ENCODE measurements around the gene SHF.

SHF gene

GRCh38 chr15:45144775-45145174, 43.0 kb downstream of the SHF start:
- Histone ChIP-seq H3K9me3 (ENCODE audit: control insufficient read depth, insufficient read depth, low read depth, low read length) (no peaks in the 10 kb centered on the region), H3K27ac (ENCODE audit: extremely low read depth, low read depth, low read length) (no peak overlapping the region), H3K4me3 (ENCODE audit: low read depth, low read length) (no peak overlapping the region), H3K4me1 (ENCODE audit: control insufficient read depth, insufficient read depth, low read length) (no peaks in the 10 kb centered on the region; the same call in 1 of the 2 replicates), H3K36me3 (ENCODE audit: control insufficient read depth in 2 of 2, insufficient read depth in 1 of 2, low read length in 2 of 2) (no peaks in the 10 kb centered on the region)
- CTCF ChIA-PET = interaction anchor here (0.8 to 1.0 kb wide), 2 partner anchors 18 to 27 kb away, joined by 3 read pairs; no protein-coding TSS in a partner anchor
- TF ChIP-seq ZNF341 (tag by site-specific recombination; IDR thresholded peaks at IDR 0.05; ENCODE audit: low read depth) (no peak), SCRT2 (tag by site-specific recombination; IDR thresholded peaks at IDR 0.05) (no peak), ZNF138 (tag by site-specific recombination; IDR thresholded peaks at IDR 0.05; ENCODE audit: borderline replicate concordance) (no peak), ZFP37 (tag by site-specific recombination; IDR thresholded peaks at IDR 0.05) (no peak), ZNF585B (tag by site-specific recombination; IDR thresholded peaks at IDR 0.05) (no peak), ZNF664 (tag by site-specific recombination; IDR thresholded peaks at IDR 0.05) (no peak), REPIN1 (tag by site-specific recombination; IDR thresholded peaks at IDR 0.05; ENCODE audit: low read depth) (no peak), ZBTB49 (tag by site-specific recombination; IDR thresholded peaks at IDR 0.05; ENCODE audit: low read depth) (no peak), BCL6B (tag by site-specific recombination; IDR thresholded peaks at IDR 0.05) (no peak), ZNF768 (tag by site-specific recombination; IDR thresholded peaks at IDR 0.05) (no peak), ZNF624 (tag by site-specific recombination; IDR thresholded peaks at IDR 0.05) (no peak), ZFHX2 (tag by site-specific recombination; conservative IDR thresholded peaks at IDR 0.05) (no peak), ZNF302 (tag by site-specific recombination; IDR thresholded peaks at IDR 0.05; ENCODE audit: low read depth) (no peak)
- TF ChIP-seq, protein P1, sequence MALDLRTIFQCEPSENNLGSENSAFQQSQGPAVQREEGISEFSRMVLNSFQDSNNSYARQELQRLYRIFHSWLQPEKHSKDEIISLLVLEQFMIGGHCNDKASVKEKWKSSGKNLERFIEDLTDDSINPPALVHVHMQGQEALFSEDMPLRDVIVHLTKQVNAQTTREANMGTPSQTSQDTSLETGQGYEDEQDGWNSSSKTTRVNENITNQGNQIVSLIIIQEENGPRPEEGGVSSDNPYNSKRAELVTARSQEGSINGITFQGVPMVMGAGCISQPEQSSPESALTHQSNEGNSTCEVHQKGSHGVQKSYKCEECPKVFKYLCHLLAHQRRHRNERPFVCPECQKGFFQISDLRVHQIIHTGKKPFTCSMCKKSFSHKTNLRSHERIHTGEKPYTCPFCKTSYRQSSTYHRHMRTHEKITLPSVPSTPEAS (tag by site-specific recombination; IDR thresholded peaks at IDR 0.05) = no peak
- TF ChIP-seq, protein P2, sequence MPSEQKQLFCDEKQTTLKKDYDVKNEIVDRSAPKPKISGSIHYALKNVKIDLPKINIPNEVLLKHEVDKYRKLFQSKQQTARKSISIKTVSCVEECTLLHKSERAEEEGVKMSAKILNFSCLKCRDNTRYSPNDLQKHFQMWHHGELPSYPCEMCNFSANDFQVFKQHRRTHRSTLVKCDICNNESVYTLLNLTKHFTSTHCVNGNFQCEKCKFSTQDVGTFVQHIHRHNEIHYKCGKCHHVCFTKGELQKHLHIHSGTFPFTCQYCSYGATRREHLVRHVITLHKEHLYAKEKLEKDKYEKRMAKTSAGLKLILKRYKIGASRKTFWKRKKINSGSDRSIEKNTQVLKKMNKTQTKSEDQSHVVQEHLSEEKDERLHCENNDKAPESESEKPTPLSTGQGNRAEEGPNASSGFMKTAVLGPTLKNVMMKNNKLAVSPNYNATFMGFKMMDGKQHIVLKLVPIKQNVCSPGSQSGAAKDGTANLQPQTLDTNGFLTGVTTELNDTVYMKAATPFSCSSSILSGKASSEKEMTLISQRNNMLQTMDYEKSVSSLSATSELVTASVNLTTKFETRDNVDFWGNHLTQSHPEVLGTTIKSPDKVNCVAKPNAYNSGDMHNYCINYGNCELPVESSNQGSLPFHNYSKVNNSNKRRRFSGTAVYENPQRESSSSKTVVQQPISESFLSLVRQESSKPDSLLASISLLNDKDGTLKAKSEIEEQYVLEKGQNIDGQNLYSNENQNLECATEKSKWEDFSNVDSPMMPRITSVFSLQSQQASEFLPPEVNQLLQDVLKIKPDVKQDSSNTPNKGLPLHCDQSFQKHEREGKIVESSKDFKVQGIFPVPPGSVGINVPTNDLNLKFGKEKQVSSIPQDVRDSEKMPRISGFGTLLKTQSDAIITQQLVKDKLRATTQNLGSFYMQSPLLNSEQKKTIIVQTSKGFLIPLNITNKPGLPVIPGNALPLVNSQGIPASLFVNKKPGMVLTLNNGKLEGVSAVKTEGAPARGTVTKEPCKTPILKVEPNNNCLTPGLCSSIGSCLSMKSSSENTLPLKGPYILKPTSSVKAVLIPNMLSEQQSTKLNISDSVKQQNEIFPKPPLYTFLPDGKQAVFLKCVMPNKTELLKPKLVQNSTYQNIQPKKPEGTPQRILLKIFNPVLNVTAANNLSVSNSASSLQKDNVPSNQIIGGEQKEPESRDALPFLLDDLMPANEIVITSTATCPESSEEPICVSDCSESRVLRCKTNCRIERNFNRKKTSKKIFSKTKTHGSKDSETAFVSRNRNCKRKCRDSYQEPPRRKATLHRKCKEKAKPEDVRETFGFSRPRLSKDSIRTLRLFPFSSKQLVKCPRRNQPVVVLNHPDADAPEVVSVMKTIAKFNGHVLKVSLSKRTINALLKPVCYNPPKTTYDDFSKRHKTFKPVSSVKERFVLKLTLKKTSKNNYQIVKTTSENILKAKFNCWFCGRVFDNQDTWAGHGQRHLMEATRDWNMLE (tag by site-specific recombination; conservative IDR thresholded peaks at IDR 0.05; ENCODE audit: low read depth) = no peak
- POLR2A ChIA-PET = interaction anchor here (0.7 kb wide), 1 partner anchor 16 kb away, joined by 4 read pairs; no protein-coding TSS in a partner anchor

DNA sequence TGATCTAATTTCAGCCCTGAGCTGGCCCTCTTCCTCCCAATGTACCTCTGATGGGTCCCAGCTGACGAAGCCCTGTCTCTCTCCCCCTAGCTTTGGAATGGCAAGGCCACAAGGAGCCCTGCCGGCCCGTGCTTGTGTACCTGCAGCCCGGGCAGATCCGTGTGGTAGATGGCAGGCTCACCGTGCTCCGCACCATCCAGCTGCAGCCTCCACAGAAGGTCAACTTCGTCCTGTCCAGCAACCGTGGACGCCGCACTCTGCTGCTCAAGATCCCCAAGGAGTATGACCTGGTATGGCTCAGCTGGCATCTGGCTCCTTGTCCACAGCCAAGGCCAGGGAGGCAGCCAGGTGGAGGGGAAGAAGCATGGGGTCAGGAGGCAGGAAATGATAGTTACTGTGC, 43.8 kb downstream of the SHF start:
- H3K4me1 ChIP-seq (ENCODE audit: control insufficient read depth, insufficient read depth, low read length) = no peaks in the 10 kb centered on the region; the same call in 1 of the 2 replicates
- H3K36me3 ChIP-seq (ENCODE audit: control insufficient read depth in 2 of 2, insufficient read depth in 1 of 2, low read length in 2 of 2) = no peaks in the 10 kb centered on the region
- no peaks in the 10 kb centered on the region for H3K9me3 ChIP-seq (ENCODE audit: control insufficient read depth, insufficient read depth, low read depth, low read length)
- ChIA-PET POLR2A (no interaction called here), CTCF (no interaction called here)
- H3K27ac ChIP-seq (ENCODE audit: extremely low read depth, low read depth, low read length) = no peak overlapping the region
- no peak overlapping the region for H3K4me3 ChIP-seq (ENCODE audit: low read depth, low read length)
- no peak for TF ChIP-seq ZNF530 (tag by site-specific recombination; IDR thresholded peaks at IDR 0.05; ENCODE audit: low read depth)
- TF ChIP-seq ZFP37 (tag by site-specific recombination; IDR thresholded peaks at IDR 0.05) = no peak
- no peak for TF ChIP-seq ZNF292 (tag by site-specific recombination; IDR thresholded peaks at IDR 0.05; ENCODE audit: borderline replicate concordance, low read depth)
- TF ChIP-seq SALL2 (tag by site-specific recombination; IDR thresholded peaks at IDR 0.05; ENCODE audit: borderline replicate concordance) = no peak
- no peak for TF ChIP-seq ZNF514 (tag by site-specific recombination; IDR thresholded peaks at IDR 0.05)
- TF ChIP-seq, protein P3, sequence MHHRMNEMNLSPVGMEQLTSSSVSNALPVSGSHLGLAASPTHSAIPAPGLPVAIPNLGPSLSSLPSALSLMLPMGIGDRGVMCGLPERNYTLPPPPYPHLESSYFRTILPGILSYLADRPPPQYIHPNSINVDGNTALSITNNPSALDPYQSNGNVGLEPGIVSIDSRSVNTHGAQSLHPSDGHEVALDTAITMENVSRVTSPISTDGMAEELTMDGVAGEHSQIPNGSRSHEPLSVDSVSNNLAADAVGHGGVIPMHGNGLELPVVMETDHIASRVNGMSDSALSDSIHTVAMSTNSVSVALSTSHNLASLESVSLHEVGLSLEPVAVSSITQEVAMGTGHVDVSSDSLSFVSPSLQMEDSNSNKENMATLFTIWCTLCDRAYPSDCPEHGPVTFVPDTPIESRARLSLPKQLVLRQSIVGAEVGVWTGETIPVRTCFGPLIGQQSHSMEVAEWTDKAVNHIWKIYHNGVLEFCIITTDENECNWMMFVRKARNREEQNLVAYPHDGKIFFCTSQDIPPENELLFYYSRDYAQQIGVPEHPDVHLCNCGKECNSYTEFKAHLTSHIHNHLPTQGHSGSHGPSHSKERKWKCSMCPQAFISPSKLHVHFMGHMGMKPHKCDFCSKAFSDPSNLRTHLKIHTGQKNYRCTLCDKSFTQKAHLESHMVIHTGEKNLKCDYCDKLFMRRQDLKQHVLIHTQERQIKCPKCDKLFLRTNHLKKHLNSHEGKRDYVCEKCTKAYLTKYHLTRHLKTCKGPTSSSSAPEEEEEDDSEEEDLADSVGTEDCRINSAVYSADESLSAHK (tag by site-specific recombination; IDR thresholded peaks at IDR 0.05) = no peak
- TF ChIP-seq GLIS2 (tag by site-specific recombination; IDR thresholded peaks at IDR 0.05) = no peak
- no peak for TF ChIP-seq ZNF221 (tag by site-specific recombination; IDR thresholded peaks at IDR 0.05; ENCODE audit: borderline replicate concordance)
- no peak for TF ChIP-seq ZNF561 (tag by site-specific recombination; IDR thresholded peaks at IDR 0.05; ENCODE audit: borderline replicate concordance)
